ENCODE data around the gene ARAP3. TPM values are rescaled to one million over a fixed set of nuclear protein-coding genes. Genes with fewer than 3 reads are reported as not detected.

The ARAP3 gene
- total and polyA plus RNA-seq, 2 experiments from 2014 or later = 18.4 to 33.2 TPM

GRCh38 chr5:141711687-141712086 lies 29.7 kb upstream of the ARAP3 start:
- Histone ChIP-seq H3K27me3 (ENCODE audit: insufficient read depth) (no peaks in the 10 kb centered on the region), H3K79me2 (replicated peaks; ENCODE audit: insufficient read depth) (no peaks in the 10 kb centered on the region), H3K4me1 (ENCODE audit: insufficient read depth) (peaks cover 21% of the 10 kb centered on the region), H3K4me2 (no peak overlapping the region), H4K20me1 (replicated peaks; ENCODE audit: insufficient read depth) (no peaks in the 10 kb centered on the region), H3F3A (replicated peaks; ENCODE audit: low read depth) (no peaks in the 10 kb centered on the region), H3K4me3 (no peak overlapping the region), H2AFZ (no peak overlapping the region), H3K36me3 (ENCODE audit: insufficient read depth) (no peaks in the 10 kb centered on the region), H3K9me2 (ENCODE audit: insufficient read depth) (no peaks in the 10 kb centered on the region), H3K27ac (ENCODE audit: low read depth) (no peak overlapping the region)
- H3K36me3 Mint-ChIP-seq (ENCODE audit: low read depth) = no peaks in the 10 kb centered on the region
- H3K4me1 Mint-ChIP-seq = peaks cover 38% of the 10 kb centered on the region
- peaks cover 7% of the 10 kb centered on the region for H3K27me3 Mint-ChIP-seq (ENCODE audit: insufficient read depth, low read depth, poor library complexity)
- H3K9me3 Mint-ChIP-seq = no peaks in the 10 kb centered on the region
- ATAC-seq = no peak
- no peak overlapping the region for H3K4me3 Mint-ChIP-seq
- TF ChIP-seq, protein P1, sequence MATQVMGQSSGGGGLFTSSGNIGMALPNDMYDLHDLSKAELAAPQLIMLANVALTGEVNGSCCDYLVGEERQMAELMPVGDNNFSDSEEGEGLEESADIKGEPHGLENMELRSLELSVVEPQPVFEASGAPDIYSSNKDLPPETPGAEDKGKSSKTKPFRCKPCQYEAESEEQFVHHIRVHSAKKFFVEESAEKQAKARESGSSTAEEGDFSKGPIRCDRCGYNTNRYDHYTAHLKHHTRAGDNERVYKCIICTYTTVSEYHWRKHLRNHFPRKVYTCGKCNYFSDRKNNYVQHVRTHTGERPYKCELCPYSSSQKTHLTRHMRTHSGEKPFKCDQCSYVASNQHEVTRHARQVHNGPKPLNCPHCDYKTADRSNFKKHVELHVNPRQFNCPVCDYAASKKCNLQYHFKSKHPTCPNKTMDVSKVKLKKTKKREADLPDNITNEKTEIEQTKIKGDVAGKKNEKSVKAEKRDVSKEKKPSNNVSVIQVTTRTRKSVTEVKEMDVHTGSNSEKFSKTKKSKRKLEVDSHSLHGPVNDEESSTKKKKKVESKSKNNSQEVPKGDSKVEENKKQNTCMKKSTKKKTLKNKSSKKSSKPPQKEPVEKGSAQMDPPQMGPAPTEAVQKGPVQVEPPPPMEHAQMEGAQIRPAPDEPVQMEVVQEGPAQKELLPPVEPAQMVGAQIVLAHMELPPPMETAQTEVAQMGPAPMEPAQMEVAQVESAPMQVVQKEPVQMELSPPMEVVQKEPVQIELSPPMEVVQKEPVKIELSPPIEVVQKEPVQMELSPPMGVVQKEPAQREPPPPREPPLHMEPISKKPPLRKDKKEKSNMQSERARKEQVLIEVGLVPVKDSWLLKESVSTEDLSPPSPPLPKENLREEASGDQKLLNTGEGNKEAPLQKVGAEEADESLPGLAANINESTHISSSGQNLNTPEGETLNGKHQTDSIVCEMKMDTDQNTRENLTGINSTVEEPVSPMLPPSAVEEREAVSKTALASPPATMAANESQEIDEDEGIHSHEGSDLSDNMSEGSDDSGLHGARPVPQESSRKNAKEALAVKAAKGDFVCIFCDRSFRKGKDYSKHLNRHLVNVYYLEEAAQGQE (IDR thresholded peaks at IDR 0.05; ENCODE audit: unreplicated experiment) = no peak
- TF ChIP-seq CREB1 (CRISPR knock-in tag; IDR thresholded peaks at IDR 0.05; ENCODE audit: low read depth) = no peak
- H3K27ac Mint-ChIP-seq = no peak overlapping the region
- no peak for DNase-seq (ENCODE audit: low spot score)

DNA sequence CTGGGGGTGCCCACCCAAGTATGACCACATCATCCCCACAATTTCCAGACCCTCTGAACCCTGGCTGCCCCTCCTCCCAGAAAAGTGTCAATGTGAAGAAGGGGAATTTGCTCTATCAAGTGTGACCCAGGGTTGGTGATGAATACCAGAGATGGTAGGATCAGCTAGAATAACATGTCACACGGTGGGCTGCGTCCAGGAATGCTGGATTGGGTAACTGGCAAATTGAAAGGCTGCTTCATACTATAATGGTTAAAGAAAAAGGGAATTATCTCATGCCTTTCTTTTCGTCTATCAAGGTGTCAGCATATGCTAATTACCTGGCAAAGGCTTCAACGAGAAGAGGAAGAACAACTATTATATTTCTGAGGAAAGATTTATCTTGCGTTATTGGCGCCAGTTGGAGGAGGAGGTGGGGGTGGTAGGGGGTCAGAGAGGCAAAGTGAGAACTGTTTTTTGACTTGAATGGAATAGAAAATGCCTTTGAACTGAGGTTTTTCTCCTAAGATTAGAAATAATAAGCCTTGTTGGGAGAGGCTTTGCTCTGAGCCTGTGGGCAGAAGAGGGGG lies 27.8 kb upstream of the ARAP3 start:
- peaks cover 7% of the 10 kb centered on the region for H3K27me3 ChIP-seq (ENCODE audit: insufficient read depth)
- ATAC-seq = no peak
- no peak overlapping the region for H2AFZ ChIP-seq

GRCh38 chr5:141708016-141708415 lies 26.0 kb upstream of the ARAP3 start:
- no peaks in the 10 kb centered on the region for H3K36me3 ChIP-seq (ENCODE audit: insufficient read depth)
- no peak overlapping the region for H2AFZ ChIP-seq
- no peak overlapping the region for H3K4me3 ChIP-seq
- H3K4me2 ChIP-seq = no peak overlapping the region
- no peaks in the 10 kb centered on the region for H3F3A ChIP-seq (replicated peaks; ENCODE audit: low read depth)
- no peak for DNase-seq (ENCODE audit: low spot score)
- ATAC-seq = no peak
- peaks cover 2% of the 10 kb centered on the region for H3K27me3 Mint-ChIP-seq (ENCODE audit: insufficient read depth, low read depth, poor library complexity)
- H3K9me3 Mint-ChIP-seq = no peaks in the 10 kb centered on the region
- H3K27me3 ChIP-seq (ENCODE audit: insufficient read depth) = peaks cover 25% of the 10 kb centered on the region
- H3K27ac Mint-ChIP-seq = no peak overlapping the region
- no peak overlapping the region for H3K4me3 Mint-ChIP-seq
- peaks cover 3% of the 10 kb centered on the region for H3K4me1 ChIP-seq (ENCODE audit: insufficient read depth)
- H3K36me3 Mint-ChIP-seq (ENCODE audit: low read depth) = no peaks in the 10 kb centered on the region
- peaks cover 9% of the 10 kb centered on the region for H3K4me1 Mint-ChIP-seq
- H4K20me1 ChIP-seq (replicated peaks; ENCODE audit: insufficient read depth) = no peaks in the 10 kb centered on the region
- no peaks in the 10 kb centered on the region for H3K9me2 ChIP-seq (ENCODE audit: insufficient read depth)
- H3K27ac ChIP-seq (ENCODE audit: low read depth) = no peak overlapping the region
- H3K79me2 ChIP-seq (replicated peaks; ENCODE audit: insufficient read depth) = no peaks in the 10 kb centered on the region
- TF ChIP-seq, protein P1 (IDR thresholded peaks at IDR 0.05; ENCODE audit: unreplicated experiment) = no peak
- no peak for TF ChIP-seq CREB1 (CRISPR knock-in tag; IDR thresholded peaks at IDR 0.05; ENCODE audit: low read depth)
- TF ChIP-seq EZH2phosphoT487 (IDR thresholded peaks at IDR 0.05; ENCODE audit: unreplicated experiment) = no peak
- TF ChIP-seq POLR2AphosphoS5 (IDR thresholded peaks at IDR 0.05; ENCODE audit: low read depth) = no peak
- TF ChIP-seq EZH2 (IDR thresholded peaks at IDR 0.05; ENCODE audit: low read depth, unreplicated experiment) = no peak
- TF ChIP-seq JUNB (IDR thresholded peaks at IDR 0.05; ENCODE audit: unreplicated experiment) = no peak
- TF ChIP-seq STAT1 (IDR thresholded peaks at IDR 0.05; ENCODE audit: unreplicated experiment) = no peak
- TF ChIP-seq NANOG (IDR thresholded peaks at IDR 0.05; ENCODE audit: borderline replicate concordance) = no peak
- TF ChIP-seq, protein P2, sequence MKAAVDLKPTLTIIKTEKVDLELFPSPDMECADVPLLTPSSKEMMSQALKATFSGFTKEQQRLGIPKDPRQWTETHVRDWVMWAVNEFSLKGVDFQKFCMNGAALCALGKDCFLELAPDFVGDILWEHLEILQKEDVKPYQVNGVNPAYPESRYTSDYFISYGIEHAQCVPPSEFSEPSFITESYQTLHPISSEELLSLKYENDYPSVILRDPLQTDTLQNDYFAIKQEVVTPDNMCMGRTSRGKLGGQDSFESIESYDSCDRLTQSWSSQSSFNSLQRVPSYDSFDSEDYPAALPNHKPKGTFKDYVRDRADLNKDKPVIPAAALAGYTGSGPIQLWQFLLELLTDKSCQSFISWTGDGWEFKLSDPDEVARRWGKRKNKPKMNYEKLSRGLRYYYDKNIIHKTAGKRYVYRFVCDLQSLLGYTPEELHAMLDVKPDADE (IDR thresholded peaks at IDR 0.05) = no peak
- TF ChIP-seq ZNF331 (CRISPR knock-in tag; IDR thresholded peaks at IDR 0.05; ENCODE audit: low read depth) = no peak

More for the DNA sequence above, 27.8 kb upstream of the ARAP3 start:
- no peaks in the 10 kb centered on the region for H3K9me3 Mint-ChIP-seq
- Histone ChIP-seq H3K4me2 (no peak overlapping the region), H3K36me3 (ENCODE audit: insufficient read depth) (no peaks in the 10 kb centered on the region), H3K4me1 (ENCODE audit: insufficient read depth) (0 out of 2 replicates have a peak, but pooled peaks cover 2% of the 10 kb centered on the region), H3F3A (replicated peaks; ENCODE audit: low read depth) (no peaks in the 10 kb centered on the region), H3K4me3 (no peak overlapping the region), H3K79me2 (replicated peaks; ENCODE audit: insufficient read depth) (no peaks in the 10 kb centered on the region), H3K27ac (ENCODE audit: low read depth) (no peak overlapping the region), H3K9me2 (ENCODE audit: insufficient read depth) (no peaks in the 10 kb centered on the region), H4K20me1 (replicated peaks; ENCODE audit: insufficient read depth) (no peaks in the 10 kb centered on the region)
- TF ChIP-seq CREB1 (CRISPR knock-in tag; IDR thresholded peaks at IDR 0.05; ENCODE audit: low read depth) (no peak), JUNB (IDR thresholded peaks at IDR 0.05; ENCODE audit: unreplicated experiment) (no peak), EZH2phosphoT487 (IDR thresholded peaks at IDR 0.05; ENCODE audit: unreplicated experiment) (no peak), EZH2 (IDR thresholded peaks at IDR 0.05; ENCODE audit: low read depth, unreplicated experiment) (no peak), NANOG (IDR thresholded peaks at IDR 0.05; ENCODE audit: borderline replicate concordance) (no peak), ZNF331 (CRISPR knock-in tag; IDR thresholded peaks at IDR 0.05; ENCODE audit: low read depth) (no peak)
- no peak overlapping the region for H3K27ac Mint-ChIP-seq
- peaks cover 21% of the 10 kb centered on the region for H3K4me1 Mint-ChIP-seq
- peaks cover 2% of the 10 kb centered on the region for H3K27me3 Mint-ChIP-seq (ENCODE audit: insufficient read depth, low read depth, poor library complexity)
- H3K4me3 Mint-ChIP-seq = no peak overlapping the region
- no peak for DNase-seq (ENCODE audit: low spot score)
- H3K36me3 Mint-ChIP-seq (ENCODE audit: low read depth) = no peaks in the 10 kb centered on the region
